Omental fat pad (tissue), 4 donors: ENCODE measurements around the gene KLC3. TPM values are rescaled to one million over a fixed set of nuclear protein-coding genes. Genes with fewer than 3 reads are reported as not detected.

ENCODE experiments used
- ATAC-seq: fragments of 150-250 bp; one replicate; pipeline ENCODE4 v1.9.1; 2016; ENCODE audit warnings: mild to moderate bottlenecking, moderate library complexity; ENCODE audit not compliant: low FRiP score
- DNase-seq: peaks from one replicate; pipeline ENCODE4 v3.0.0-alpha.2; 2019; ENCODE audit warnings: low spot score
- CTCF ChIP-seq, 3 donors: fragments of 450-650 bp; IDR thresholded peaks; one replicate each; pipeline ENCODE4 v1.5.1; 2016 to 2017; ENCODE audit warnings: antibody characterized with exemption in 3 of 3, mild to moderate bottlenecking in 3 of 3, moderate library complexity in 2 of 3
- total RNA-seq, 4 donors: library from RNA; depleted of rRNA; stranded (reverse); fragments of >200 nt; gene quantifications; one replicate each; pipeline ENCODE4 v1.1.0, GENCODE V29; 2016

The KLC3 gene
- total RNA-seq, 4 donors from 2014 or later = 0.36 to 2.0 TPM; not detected in 2

GRCh38 chr19:45339629-45340028 is 921 bp upstream of the KLC3 start:
- no peak for TF ChIP-seq CTCF (IDR thresholded peaks at IDR 0.05)
- DNase-seq (no peak), ATAC-seq (no peak)

GRCh38 chr19:45340899-45341453 is 426 bp downstream of the KLC3 start:
- ATAC-seq = no peak
- DNase-seq = no peak
- no peak for TF ChIP-seq CTCF (IDR thresholded peaks at IDR 0.05)

- ATAC-seq (no peak), DNase-seq (no peak)
- no peak for TF ChIP-seq CTCF (IDR thresholded peaks at IDR 0.05)
These were observed 2.4 kb downstream of the KLC3 start for GRCh38 chr19:45342911-45343310.

- no peak for TF ChIP-seq CTCF (IDR thresholded peaks at IDR 0.05)
- ATAC-seq (no peak), DNase-seq (no peak)
These were observed 4.3 kb downstream of the KLC3 start for GRCh38 chr19:45344621-45345505.

- TF ChIP-seq CTCF (IDR thresholded peaks at IDR 0.05) = no peak
These were observed 4.9 kb downstream of the KLC3 start for GRCh38 chr19:45345506-45345860.

GRCh38 chr19:45346449-45346848 is 5.9 kb downstream of the KLC3 start:
- no peak for ATAC-seq
- no peak for DNase-seq
- TF ChIP-seq CTCF (IDR thresholded peaks at IDR 0.05) = no peak

More at GRCh38 chr19:45345506-45345860, 4.9 kb downstream of the KLC3 start:
- DNase-seq = no peak
- ATAC-seq = no peak
